Neural cell (in vitro differentiated cells): ENCODE results near the gene COBL. TPM values are rescaled to one million over a fixed set of nuclear protein-coding genes. Genes with fewer than 3 reads are reported as not detected.

Source experiments
- H2AFZ ChIP-seq: fragments of 200-600, 300-800 bp; sonication (generic), shearing (Covaris generic); 2 replicates; pipeline ENCODE4 v1.6.0; 2014; ENCODE audit warnings: low read depth, mild to moderate bottlenecking, antibody characterized with exemption, low read length, moderate library complexity
- H3F3A ChIP-seq: fragments of 200-600 bp; shearing (Covaris generic); 2 replicates; pipeline ENCODE4 v1.6.1; 2016; ENCODE audit warnings: mild to moderate bottlenecking, moderate library complexity, mixed read lengths, antibody characterized with exemption, low read length; ENCODE audit not compliant: insufficient read depth, poor library complexity, severe bottlenecking
- H3K27ac ChIP-seq: fragments of 200-600, 300-800 bp; sonication (generic), shearing (Covaris generic); 2 replicates; pipeline ENCODE4 v1.5.1; 2014; ENCODE audit warnings: mild to moderate bottlenecking, low read length, moderate library complexity
- H3K27me3 ChIP-seq: fragments of 300-800, 200-600 bp; sonication (generic), shearing (Covaris generic); 2 replicates; pipeline ENCODE4 v1.6.0; 2014; ENCODE audit warnings: mild to moderate bottlenecking, low read depth, low read length, moderate library complexity; ENCODE audit not compliant: insufficient read depth
- H3K36me3 ChIP-seq: fragments of 300-800, 200-600 bp; sonication (generic), shearing (Covaris generic); 2 replicates; pipeline ENCODE4 v1.5.1; 2014; ENCODE audit warnings: mild to moderate bottlenecking, antibody characterized with exemption, low read length, moderate library complexity; ENCODE audit not compliant: insufficient read depth
- H3K4me2 ChIP-seq: fragments of 300-800, 200-600 bp; sonication (generic), shearing (Covaris generic); 2 replicates; pipeline ENCODE4 v1.6.0; 2014; ENCODE audit warnings: mild to moderate bottlenecking, low read length
- H3K4me3 ChIP-seq: fragments of 300-800, 200-600 bp; sonication (generic), shearing (Covaris generic); 2 replicates; pipeline ENCODE4 v1.5.1; 2014; ENCODE audit warnings: mild to moderate bottlenecking, low read length, moderate library complexity
- H3K79me2 ChIP-seq: fragments of 200-600 bp; shearing (Covaris generic); replicated peaks from 2 replicates; pipeline ENCODE4 v1.6.0; 2014; ENCODE audit warnings: mild to moderate bottlenecking, low read length, moderate library complexity; ENCODE audit not compliant: insufficient read depth
- H3K9ac ChIP-seq: fragments of 300-800, 200-600 bp; sonication (generic), shearing (Covaris generic); 2 replicates; pipeline ENCODE4 v1.6.1; 2016; ENCODE audit warnings: mild to moderate bottlenecking, low read length, mixed read lengths
- H3K9me2 ChIP-seq: fragments of 200-600 bp; shearing (Covaris generic); 2 replicates; pipeline ENCODE4 v1.6.1; 2016; ENCODE audit warnings: mild to moderate bottlenecking, low read length, mixed read lengths; ENCODE audit not compliant: insufficient read depth
- H3K9me3 ChIP-seq: fragments of 200-600, 300-800 bp; sonication (generic), shearing (Covaris generic); 2 replicates; pipeline ENCODE4 v1.6.1; 2016; ENCODE audit warnings: mild to moderate bottlenecking, mixed run types, low read length, moderate library complexity, mixed read lengths
- H4K20me1 ChIP-seq: fragments of 200-600 bp; shearing (Covaris generic); 2 replicates; pipeline ENCODE4 v1.6.1; 2016; ENCODE audit warnings: mild to moderate bottlenecking, mixed run types; ENCODE audit not compliant: insufficient read depth
- CTCF ChIP-seq: fragments of 450-650 bp; IDR thresholded peaks from 2 replicates; pipeline ENCODE4 v1.5.1; 2014; ENCODE audit warnings: antibody characterized with exemption, mild to moderate bottlenecking, moderate library complexity; ENCODE audit not compliant: poor library complexity, severe bottlenecking
- EP300 ChIP-seq: fragments of 450-650 bp; conservative IDR thresholded peaks from 2 replicates; pipeline ENCODE4 v1.6.1; 2014; ENCODE audit warnings: antibody characterized with exemption, mild to moderate bottlenecking, moderate library complexity; ENCODE audit not compliant: poor library complexity, severe bottlenecking
- EZH2 ChIP-seq: fragments of 200-600, 300-800 bp; shearing (Covaris generic), sonication (generic); IDR thresholded peaks from 2 replicates; pipeline ENCODE4 v1.6.1; 2014; ENCODE audit warnings: antibody characterized with exemption, low read length, borderline replicate concordance, mild to moderate bottlenecking; ENCODE audit not compliant: insufficient read depth, poor library complexity, severe bottlenecking
- MXI1 ChIP-seq: fragments of 450-650 bp; conservative IDR thresholded peaks from 2 replicates; pipeline ENCODE4 v1.6.1; 2014; ENCODE audit warnings: antibody characterized with exemption, mild to moderate bottlenecking; ENCODE audit not compliant: poor library complexity, severe bottlenecking
- POLR2AphosphoS5 ChIP-seq: IDR thresholded peaks from 2 replicates; pipeline ENCODE4 v1.6.1; 2012
- RAD21 ChIP-seq: fragments of 450-650 bp; conservative IDR thresholded peaks from 2 replicates; pipeline ENCODE4 v1.6.1; 2014; ENCODE audit warnings: antibody characterized with exemption, mild to moderate bottlenecking, moderate library complexity
- REST ChIP-seq: IDR thresholded peaks from 2 replicates; pipeline ENCODE4 v1.6.1; 2012; ENCODE audit warnings: borderline replicate concordance
- SMC3 ChIP-seq: fragments of 450-650 bp; conservative IDR thresholded peaks from 2 replicates; pipeline ENCODE4 v1.6.1; 2014; ENCODE audit warnings: antibody characterized with exemption, mild to moderate bottlenecking, moderate library complexity; ENCODE audit not compliant: poor library complexity
- TAF1 ChIP-seq: IDR thresholded peaks from 2 replicates; pipeline ENCODE4 v1.6.1; 2012; ENCODE audit warnings: low read depth
- polyA plus RNA-seq: library from polyadenylated mRNA; depleted of rRNA; stranded (reverse); fragments of >200 nt; gene quantifications from 2 replicates; pipeline ENCODE4 v1.2.3, GENCODE V29; 2014

Gene COBL
- polyA plus RNA-seq, 1 donor from 2014 or later = 0.12 TPM

DNA sequence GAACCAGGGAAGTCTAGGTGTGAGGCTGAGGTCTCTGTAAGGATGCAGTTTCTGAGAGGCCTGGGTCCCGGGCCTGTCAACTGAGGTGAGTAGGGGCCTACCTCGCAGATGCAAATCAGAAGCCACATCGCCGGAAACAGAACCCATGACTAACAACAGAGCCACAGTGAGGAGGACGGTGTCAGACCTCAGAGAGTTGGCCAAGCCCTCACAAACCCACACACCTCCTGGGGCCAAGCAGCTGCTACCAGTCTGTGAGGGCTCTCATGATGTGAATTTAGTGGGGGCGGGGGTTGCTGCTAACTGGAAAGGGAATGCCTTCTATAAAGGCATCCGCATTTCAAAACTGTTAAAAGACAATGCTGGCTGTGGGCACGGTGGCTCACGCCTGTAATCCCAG lies 103.0 kb downstream of the COBL start:
- no peaks in the 10 kb centered on the region for H3K27me3 ChIP-seq
- TF ChIP-seq TAF1 (no peak), POLR2AphosphoS5 (no peak), CTCF (no peak)
- no peak overlapping the region for H3K9ac ChIP-seq
- H3K9me3 ChIP-seq = no peaks in the 10 kb centered on the region
- no peak overlapping the region for H3K27ac ChIP-seq
- no peak overlapping the region for H2AFZ ChIP-seq
- no peaks in the 10 kb centered on the region for H3K9me2 ChIP-seq
- H3F3A ChIP-seq = no peaks in the 10 kb centered on the region
- H3K36me3 ChIP-seq = no peaks in the 10 kb centered on the region
- no peak overlapping the region for H3K4me3 ChIP-seq
- H3K4me2 ChIP-seq = no peak overlapping the region
- no peaks in the 10 kb centered on the region for H3K79me2 ChIP-seq
- H4K20me1 ChIP-seq = no peaks in the 10 kb centered on the region

GRCh38 chr7:51210766-51211165 lies 105.8 kb downstream of the COBL start:
- H3K27ac ChIP-seq = no peak overlapping the region
- H3K79me2 ChIP-seq = no peaks in the 10 kb centered on the region
- no peaks in the 10 kb centered on the region for H3K27me3 ChIP-seq
- no peaks in the 10 kb centered on the region for H3K9me3 ChIP-seq
- H2AFZ ChIP-seq = no peak overlapping the region
- no peak overlapping the region for H3K4me2 ChIP-seq
- H3K36me3 ChIP-seq = no peaks in the 10 kb centered on the region
- no peaks in the 10 kb centered on the region for H4K20me1 ChIP-seq
- no peaks in the 10 kb centered on the region for H3K9me2 ChIP-seq
- no peaks in the 10 kb centered on the region for H3F3A ChIP-seq
- H3K4me3 ChIP-seq = no peak overlapping the region
- H3K9ac ChIP-seq = no peak overlapping the region
- TF ChIP-seq CTCF (no peak), EZH2 (no peak), EP300 (no peak), REST (no peak), MXI1 (no peak), RAD21 (no peak), POLR2AphosphoS5 (no peak), TAF1 (no peak), SMC3 (no peak)
